ENCODE data around the gene UMAD1.

The UMAD1 gene

DNA sequence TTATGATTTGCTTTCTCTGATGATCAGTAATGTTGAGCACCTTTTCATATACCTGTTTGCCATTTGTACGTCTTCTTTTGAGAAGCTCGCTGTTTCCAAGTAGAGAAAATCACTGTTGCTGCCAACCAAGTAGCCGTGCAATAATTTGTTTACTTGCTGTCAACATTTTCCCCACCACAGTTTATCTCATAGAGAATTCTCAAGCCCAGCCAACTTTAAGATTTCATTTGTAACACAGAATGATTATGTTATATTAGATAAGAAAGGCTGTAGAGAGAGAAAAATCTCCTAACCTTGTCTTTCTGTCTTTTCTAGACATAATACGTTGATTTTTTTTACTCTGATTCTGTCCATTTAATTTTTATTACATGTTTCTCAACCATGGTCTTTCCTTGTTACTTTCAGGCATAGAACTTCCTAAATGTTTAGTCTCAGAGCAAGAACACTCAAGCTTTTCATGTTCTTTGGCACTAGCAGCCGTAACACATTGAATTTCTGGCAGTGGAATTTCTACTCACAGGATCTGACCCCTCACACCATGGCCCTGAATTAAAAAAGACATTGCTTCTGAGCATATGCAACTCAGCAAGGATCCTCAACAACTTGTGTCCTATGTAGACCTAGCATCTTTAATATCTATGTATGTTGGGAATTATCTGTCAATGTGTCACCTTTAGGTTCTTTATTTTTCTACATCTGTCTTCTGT, 54.7 kb downstream of the UMAD1 start:
- DNase-seq, result no peak

DNA sequence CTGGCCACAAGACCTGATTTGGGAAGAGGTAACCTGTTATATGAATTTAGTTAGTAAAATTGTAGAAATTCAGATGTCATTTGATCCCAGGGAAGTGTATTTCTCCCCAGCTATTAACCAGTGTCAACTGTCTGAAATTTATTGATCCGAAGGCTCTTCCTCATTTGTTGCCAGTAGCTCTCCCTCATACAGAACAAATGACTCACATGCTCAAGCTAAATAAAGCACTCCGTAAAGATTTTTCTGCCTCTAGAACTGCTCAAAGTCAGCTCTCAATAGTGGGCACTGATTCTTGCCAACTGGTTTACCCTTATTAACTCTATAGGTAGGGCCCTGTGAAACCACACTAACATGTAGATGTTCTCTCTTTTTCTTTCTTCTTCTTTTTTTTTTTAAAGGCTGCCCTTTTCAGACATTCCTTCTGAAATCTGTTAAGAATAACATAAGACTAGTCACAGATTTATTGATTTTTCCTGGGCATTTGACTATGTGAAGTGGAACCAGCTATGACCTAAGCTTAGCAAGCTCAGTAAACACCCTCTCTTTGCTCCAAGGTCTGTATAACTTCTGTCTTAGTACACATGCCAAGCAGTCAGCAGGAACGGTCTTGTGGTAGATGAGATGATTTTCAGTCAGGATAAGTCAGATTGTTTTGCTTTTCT, 56.0 kb downstream of the UMAD1 start:
- no peak for DNase-seq

DNA sequence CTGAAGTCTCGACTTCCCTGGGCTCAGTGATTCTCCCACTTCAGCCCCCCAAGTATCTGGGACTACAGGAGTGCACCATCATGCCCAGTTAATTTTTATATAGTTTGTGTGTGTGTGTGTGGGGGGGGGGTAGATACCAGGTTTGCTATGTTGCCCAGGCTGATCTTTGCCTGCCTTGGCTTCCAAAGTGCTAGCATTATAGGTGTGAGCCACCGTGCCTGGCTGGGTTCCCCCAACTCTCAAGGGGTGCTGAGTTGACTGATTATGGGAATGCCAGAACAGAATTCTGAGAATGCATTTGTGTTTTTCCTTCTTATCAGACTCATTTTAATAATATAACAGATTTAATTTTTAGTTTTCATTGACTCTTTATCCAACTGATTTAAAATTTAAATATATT, 58.4 kb downstream of the UMAD1 start:
- no peak for DNase-seq

- DNase-seq, result no peak
Measured at GRCh38 chr7:7699380-7699779, 58.8 kb downstream of the UMAD1 start.

DNA sequence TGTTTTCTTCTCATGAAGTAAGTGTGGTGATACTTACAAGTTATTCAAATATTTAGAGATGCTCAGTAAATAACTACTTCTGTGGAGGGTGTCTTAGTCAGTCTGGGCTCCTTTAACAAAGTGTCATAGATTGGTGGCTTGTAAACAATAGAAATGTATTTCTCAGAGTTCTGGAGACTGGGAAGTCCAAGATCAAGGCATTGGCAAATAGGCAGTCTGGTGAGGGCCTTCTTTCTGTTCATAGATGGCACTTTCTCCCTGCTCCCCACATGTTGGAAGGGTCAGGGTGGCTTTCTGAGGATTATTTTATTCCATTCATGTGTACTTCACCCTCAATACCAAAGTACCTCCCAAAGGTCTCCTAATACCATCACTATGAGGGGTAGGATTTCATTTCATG, 59.4 kb downstream of the UMAD1 start:
- DNase-seq, result no peak

- DNase-seq, result no peak
Measured at GRCh38 chr7:7701527-7701926, 61.0 kb downstream of the UMAD1 start.

DNA sequence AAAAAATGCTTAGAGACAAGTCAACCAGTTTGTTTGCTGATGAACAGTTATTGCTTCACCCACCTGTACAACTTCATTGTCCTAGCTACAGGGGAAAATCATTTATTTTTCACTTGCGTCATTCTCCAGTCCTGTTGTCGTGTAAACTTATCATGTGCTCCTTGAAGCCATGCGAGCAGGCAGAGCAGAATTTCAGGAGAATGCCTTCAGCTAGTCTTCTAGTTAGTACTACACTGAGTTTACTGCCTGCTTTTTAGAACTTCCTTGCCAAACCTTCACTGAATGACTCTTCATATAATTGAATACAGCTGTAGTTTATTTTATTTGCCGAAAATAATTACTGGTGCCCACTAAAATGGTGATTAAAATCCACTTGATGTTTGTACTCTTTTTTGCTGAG, 62.3 kb downstream of the UMAD1 start:
- no peak for DNase-seq

DNA sequence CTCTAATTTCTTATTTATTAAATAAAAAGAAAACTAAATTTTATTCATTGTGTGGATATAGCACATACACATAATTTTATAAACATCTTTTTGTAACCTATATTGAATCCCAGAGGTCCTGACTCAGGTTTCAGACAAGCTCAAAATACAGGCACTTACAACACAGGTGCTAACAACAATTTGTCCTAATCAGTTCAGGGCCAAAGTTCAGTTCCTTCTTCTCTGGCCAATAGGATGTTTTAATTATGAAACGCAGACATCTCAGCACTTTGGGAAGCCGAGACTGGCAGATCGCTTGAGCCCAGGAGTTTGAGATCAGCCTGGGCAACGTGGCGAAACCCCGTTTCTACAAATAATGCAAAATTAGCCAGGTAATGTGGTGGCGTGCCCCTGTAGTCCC, 62.9 kb downstream of the UMAD1 start:
- DNase-seq, result no peak

DNA sequence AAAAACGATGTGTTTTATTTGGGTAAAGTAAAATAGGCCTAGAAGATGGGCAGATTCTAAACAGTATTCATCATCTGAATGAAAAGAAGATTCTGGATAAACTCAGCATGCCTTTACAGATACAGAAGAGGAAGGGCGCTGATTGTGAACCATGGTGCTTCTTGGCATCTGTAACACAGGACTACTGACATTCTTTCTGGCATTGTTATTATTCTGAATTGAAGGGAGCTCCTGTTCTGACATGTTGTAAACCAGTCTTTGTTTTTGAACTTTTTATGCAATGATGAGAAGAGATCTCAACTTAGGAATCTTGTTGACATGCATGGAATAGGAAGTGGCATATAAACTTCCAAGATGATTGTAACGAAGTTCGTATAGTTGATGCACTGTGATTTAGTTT, 64.3 kb downstream of the UMAD1 start:
- no peak for DNase-seq

GRCh38 chr7:7705318-7705717, 64.8 kb downstream of the UMAD1 start:
- DNase-seq, result no peak

- no peak for DNase-seq
Measured at GRCh38 chr7:7706101-7706511, 65.6 kb downstream of the UMAD1 start.

- no peak for DNase-seq
Measured at GRCh38 chr7:7706556-7707172, 66.1 kb downstream of the UMAD1 start.

GRCh38 chr7:7707246-7707645, 66.7 kb downstream of the UMAD1 start:
- no peak for DNase-seq

- DNase-seq, result no peak
Measured at GRCh38 chr7:7707806-7708205, 67.3 kb downstream of the UMAD1 start.

GRCh38 chr7:7709291-7709690, 68.7 kb downstream of the UMAD1 start:
- no peak for DNase-seq

GRCh38 chr7:7710469-7710868, 69.9 kb downstream of the UMAD1 start:
- no peak for DNase-seq

DNA sequence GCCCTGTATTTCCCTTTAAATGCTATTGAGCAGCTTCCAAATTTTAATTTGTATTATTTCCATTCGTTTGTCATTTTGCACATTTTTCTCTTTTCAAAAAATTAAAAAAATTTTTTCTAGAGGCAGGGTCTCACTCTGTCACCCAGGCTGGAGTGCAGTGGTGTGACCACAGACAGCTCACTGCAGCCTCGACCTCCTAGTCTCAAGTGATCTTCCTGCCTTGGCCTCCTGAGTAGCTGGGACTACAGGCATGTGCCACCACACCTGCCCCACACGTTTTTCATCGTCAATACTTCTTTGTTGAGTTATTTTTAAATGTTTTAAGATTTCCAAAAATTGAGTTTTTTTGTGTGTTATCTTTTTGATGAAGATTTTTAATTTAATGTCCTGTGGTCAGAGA, 73.2 kb downstream of the UMAD1 start:
- DNase-seq, result no peak

DNA sequence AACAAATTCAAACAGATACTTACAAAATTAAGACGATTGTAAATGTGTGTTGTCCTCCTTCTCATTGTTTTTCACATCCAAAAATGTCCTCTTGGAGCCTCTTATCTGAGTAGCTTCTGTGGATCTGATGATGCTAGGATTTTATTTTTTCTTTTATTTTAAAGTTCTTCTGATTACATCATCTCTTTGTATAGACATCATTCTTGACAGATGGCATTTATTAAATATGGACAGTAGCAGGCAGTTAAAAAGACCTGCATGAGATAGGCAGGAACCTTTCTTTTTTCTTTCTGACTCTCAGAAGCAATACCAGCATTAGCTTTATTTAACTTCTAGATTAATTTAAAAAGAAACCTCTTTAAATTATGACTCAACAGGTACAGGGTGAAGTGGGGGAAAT, 77.9 kb downstream of the UMAD1 start, which contains the start of gene RPA3:
Gene RPA3 (minus strand): TSS at position 116 of the 400 bp plus-strand sequence. CDS start 78,189 bp downstream, outside the sequence.
- DNase-seq, result no peak

GRCh38 chr7:7719236-7719635, 78.7 kb downstream of the UMAD1 start:
- peak; percentile 66 for DNase-seq

DNA sequence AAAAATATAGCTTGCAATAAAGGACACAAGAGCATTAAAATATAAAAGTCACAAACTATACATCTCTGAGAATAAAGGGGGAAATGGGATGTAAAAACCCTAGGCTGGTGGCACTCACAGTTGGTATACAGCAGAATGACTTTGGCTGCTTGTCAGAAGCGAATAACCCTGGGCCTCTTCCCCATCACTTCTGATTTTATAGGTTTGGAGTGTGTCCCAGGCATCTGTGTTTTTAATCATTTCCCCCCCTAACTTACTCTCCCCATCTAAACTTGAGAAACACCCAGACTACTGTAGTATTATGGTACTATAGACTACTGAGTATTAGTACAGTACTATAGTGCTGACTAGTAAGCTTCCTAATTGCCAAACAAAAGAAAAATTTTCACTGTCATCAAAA, 79.6 kb downstream of the UMAD1 start:
- DNase-seq, result no peak

DNA sequence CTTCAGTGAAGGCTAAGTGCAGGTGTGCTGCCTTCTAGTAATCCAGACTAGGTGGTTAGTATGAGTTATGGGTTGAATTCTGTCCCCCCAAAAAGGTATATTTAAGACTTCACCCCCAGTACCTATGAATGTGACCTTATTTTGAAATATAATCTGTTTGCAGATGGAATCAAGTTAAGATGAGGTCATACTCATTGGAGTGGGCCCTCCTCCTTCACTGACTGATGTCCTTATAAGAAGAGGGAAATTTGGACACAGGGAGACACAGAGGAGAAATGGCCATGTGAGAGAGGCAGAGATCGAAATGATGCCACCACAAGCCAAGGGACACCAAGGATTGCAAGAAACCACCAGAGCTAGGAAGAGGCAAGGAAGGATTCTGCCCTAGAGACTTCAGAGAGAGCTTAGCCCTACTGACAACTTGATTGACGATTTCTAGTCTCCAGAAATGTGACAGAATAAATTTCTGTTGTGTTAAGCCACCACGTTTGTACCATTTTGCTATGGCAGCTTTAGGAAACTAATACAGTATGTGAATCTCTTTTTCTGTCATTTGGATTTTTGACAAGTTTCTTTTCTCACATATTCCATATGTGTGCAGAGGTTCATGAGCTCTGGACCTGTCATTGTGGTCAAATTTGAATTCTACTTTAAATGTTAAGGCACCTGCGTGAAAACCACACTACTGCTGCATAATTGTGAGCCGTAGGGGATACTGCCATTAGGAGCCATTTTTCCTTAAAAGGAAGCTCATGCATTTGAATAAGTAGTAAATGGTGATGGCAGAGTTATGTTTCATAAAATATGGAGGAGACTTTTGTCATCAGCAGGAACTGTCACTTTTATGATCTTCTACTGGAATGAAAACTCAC, 80.4 kb downstream of the UMAD1 start:
- DNase-seq, result no peak

DNA sequence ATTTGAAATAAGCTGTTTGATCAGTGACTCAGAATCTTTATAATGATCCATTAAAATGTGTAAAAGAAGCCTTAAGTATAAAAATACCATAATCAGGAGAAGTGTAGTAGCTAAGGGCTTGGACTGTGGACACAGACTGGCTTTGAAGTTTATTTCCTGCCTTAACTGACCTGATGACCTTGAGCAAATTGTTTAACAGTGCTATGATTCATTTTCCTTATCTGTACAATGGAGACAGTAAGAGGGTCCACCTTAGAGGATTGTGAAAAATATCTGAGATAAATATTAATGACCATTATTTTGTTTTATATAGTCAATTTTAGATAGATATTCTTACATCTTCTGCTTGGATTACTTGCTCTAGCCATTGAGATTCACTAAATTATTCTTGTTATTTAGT, 91.2 kb downstream of the UMAD1 start:
- DNase-seq, result no peak

DNA sequence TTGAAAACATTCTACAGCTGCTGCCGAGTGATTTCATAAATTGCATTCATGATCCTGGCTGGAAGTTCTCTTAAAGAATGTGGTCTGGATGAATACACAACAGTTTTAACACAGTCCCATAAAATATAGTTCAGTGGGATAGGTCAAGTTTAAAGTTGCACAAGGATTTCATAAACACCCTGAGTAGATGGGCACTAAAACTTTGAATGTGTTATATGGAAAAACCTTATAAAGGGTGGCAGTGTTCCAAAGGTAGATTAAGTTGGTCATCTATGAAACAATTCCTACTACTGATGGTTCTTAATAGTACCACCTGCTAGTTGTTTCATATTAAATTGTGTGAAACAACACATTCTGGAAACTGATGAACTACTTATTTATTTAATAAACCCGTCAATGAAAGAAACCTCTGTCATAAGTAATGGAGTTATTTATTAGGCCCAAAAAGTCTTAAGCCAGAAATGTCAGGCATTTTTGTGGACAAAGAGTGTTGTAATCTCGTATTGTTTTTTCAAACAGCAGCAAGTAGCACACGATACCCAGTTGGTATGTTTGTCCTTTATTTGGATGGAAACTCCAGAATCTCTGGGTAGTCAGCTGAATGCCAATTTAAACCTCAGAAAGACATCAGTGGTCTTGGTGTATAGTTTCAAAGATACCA, 92.2 kb downstream of the UMAD1 start:
- DNase-seq, result no peak

Measured in NCI-H1417 treated with DMSO at 0.1 percent for 48 hours (cell line).